LHCN-M2 (cell line): ENCODE measurements around the gene TLR10. TPM values are rescaled to one million over a fixed set of nuclear protein-coding genes. Genes with fewer than 3 reads are reported as not detected.
"Not testable (repeated sequence)": the region's sequence is repeated elsewhere in the genome, so short reads cannot be mapped to it uniquely, and the experiment has no call there.

Experiments used
- DNase-seq: peaks from one replicate; pipeline ENCODE4 v3.0.0-alpha.2; 2012; ENCODE audit warnings: low read depth
- total RNA-seq: library from RNA; depleted of rRNA; stranded (reverse); fragments of >200 nt; gene quantifications from 2 replicates; pipeline ENCODE4 v1.2.3, GENCODE V29; 2014

The TLR10 gene
- total RNA-seq, 1 experiment from 2014 or later = not detected

- no peak for DNase-seq
Measured at GRCh38 chr4:38800961-38801450, 18.2 kb upstream of the TLR10 start.

- DNase-seq = no peak
Measured at GRCh38 chr4:38800366-38800765, 17.6 kb upstream of the TLR10 start.

DNA sequence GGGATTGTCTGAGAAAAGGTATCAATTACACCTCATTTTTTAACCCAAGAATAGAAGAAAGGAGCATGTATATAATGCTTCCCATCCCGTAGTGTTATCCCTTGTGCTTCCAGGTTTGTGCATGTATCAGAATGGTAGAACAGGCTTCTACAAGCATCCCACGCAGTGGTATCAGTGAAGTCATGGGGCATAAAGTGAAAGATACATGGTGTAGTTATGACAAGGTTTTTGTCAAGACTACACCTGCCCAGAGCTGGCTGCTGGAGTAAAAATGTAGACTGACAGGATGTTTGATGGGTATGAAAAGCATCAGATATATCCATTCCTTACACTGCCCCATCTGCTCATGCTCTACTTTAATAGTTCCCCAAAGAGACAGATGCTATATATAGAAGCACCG is 12.3 kb upstream of the TLR10 start:
- no peak for DNase-seq

GRCh38 chr4:38794051-38794450 is 11.3 kb upstream of the TLR10 start:
- no peak for DNase-seq

- DNase-seq = no peak
Measured at GRCh38 chr4:38791010-38791409, 8.2 kb upstream of the TLR10 start.

DNA sequence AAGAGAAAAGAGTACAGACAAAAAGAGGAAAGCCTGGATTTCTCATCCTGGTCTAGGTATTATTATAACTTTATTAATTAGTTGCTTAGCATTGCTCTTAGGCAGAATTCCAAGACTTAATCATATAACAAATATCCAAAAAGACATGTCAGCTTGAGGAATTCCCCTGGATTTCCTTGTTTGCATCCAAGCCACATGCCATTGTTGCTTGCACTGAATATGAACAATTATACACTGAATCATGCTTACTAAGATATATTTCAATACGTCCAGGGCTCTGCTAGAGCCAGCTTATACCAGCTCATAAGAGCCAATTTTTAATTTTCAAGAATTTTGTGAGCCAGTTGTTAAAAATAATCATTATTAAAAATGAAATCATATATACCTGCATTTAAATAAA is 5.5 kb upstream of the TLR10 start:
- no peak for DNase-seq

GRCh38 chr4:38787693-38788092 is 4.9 kb upstream of the TLR10 start:
- no peak for DNase-seq

- DNase-seq = no peak
Measured at GRCh38 chr4:38785901-38786402, 3.2 kb upstream of the TLR10 start.

- DNase-seq = no peak
Measured at GRCh38 chr4:38785041-38785790, 2.4 kb upstream of the TLR10 start.

DNA sequence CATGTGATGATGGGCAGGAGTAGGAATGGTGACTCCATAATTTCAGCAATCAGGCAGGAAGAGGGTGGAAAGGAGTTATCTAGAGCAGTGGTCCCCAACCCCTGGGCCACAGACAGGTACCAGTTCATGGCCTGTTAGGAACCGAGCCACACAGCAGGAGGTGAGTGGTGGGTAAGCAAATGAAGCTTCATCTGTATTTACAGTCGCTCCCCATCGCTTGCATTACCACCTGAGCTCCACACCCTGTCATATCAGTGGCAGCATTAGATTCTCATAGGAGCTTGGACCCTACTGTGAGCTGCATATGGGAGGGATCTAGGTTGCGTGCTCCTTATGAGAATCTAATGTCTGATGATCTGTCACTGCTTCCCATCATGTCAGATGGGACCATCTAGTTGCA is 1.4 kb upstream of the TLR10 start:
- DNase-seq = no peak

DNA sequence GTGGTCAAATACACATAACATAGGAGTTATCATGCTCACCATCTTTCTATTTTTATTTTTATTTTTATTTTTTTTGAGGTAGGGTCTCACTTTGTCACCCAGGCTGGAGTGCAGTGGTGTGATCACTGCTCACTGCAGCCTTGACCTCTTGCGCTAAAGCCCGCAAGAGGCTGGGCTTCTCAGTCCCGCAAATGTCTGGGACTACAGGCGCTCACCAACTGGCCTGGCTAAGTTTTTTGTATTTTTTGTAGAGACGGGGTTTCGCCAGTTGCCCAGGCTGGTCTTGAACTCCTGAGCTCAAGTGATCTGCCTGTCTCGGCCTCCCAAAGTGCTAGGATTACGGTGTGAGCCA is 295 bp upstream of the TLR10 start:
- DNase-seq = no peak

GRCh38 chr4:38781854-38782261 is 932 bp downstream of the TLR10 start:
- DNase-seq = no peak

DNA sequence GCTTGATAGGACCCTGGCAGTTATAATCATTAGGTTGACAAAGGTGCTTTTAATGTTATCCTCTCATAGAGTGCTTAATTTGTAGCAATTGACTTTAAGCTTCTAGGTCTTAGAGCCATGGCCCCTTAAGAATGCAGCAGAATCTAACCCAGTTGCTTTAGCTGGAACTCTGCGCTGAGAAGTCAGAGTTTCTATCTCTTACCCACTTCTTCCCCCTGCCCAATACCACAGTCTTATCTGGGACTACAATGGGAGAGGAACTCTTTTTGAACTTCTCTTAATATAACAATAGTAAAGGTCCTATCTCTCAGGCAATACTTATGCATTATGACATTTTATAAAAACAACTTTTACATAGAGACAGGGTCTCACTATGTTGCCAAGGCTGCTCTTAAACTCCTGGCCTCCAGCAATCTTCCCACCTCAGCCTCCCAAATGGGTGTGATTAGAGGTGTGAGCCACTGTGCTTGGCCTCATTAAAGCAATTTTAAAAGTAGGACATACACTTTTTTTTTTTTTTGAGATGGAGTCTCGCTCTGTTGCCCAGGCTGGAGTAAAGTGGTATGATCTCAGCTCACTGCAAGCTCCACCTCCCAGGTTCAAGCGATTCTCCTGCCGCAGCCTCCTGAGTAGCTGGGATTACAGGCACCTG is 1.8 kb downstream of the TLR10 start:
- DNase-seq = no peak

GRCh38 chr4:38779790-38780189 is 3.0 kb downstream of the TLR10 start:
- no peak for DNase-seq

DNA sequence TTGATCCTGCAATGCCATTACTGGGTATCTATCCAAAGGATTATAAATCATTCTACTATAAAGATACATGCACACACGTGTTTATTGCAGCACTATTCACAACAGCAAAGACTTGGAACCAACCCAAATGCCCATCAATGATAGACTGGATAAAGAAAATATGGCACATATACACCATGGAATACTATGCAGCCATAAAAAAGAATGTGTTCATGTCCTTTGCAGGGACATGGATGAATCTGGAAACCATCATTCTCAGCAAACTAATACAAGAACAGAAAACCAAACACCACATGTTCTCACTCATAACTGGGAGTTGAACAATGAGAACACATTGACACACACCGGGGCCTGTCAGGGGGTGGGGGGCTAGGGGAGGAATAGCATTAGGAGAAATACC is 4.9 kb downstream of the TLR10 start:
- DNase-seq = not testable (repeated sequence)

GRCh38 chr4:38775326-38775725 is 7.5 kb downstream of the TLR10 start:
- DNase-seq = no peak

GRCh38 chr4:38774181-38774955 is 8.4 kb downstream of the TLR10 start:
- DNase-seq = no peak

GRCh38 chr4:38770281-38770680 is 12.5 kb downstream of the TLR10 start:
- DNase-seq = not testable (repeated sequence)

- DNase-seq = no peak
Measured at GRCh38 chr4:38769857-38770256, 12.9 kb downstream of the TLR10 start.

DNA sequence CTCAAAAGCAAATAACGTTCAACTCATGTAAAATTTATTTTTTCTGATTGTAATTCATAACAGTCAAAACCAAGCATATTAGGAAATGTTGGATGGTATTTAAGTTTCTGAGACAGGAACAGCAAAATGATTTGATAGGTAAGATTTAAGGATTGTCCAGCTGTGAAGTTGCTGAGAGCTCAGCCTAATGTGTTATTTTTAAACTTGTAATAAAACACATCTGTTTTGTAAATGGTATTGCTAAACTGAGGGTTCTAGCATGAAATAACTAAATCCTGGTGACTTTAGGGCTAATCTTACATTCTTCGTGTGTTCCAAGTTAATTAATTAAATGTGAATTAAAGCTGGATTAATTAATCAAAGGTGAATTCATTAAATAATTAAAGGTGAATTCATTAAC is 13.3 kb downstream of the TLR10 start:
- no peak for DNase-seq

GRCh38 chr4:38768968-38769394 is 13.8 kb downstream of the TLR10 start:
- peak; percentile 30 for DNase-seq

GRCh38 chr4:38766940-38767339 is 15.8 kb downstream of the TLR10 start:
- DNase-seq = not testable (repeated sequence)
